Bronchial epithelial cell (primary cell): ENCODE data around the gene NKPD1. TPM values are rescaled to one million over a fixed set of nuclear protein-coding genes. Genes with fewer than 3 reads are reported as not detected.

Experiments used
- DNase-seq: peaks from one replicate; pipeline ENCODE4 v3.0.0-alpha.2; 2010; ENCODE audit warnings: low read depth
- FAIRE-seq: peaks from 2 replicates; lab custom pipeline; 2011; peaks lifted over from hg19 to GRCh38; lab: Jason Lieb, UNC
- H3K27me3 ChIP-seq: 2 replicates; pipeline ENCODE4 v1.5.1; 2011; ENCODE audit warnings: low read length; ENCODE audit not compliant: control insufficient read depth, insufficient read depth
- H3K36me3 ChIP-seq: 2 replicates; pipeline ENCODE4 v1.5.1; 2011; ENCODE audit warnings: low read length; ENCODE audit not compliant: control insufficient read depth, insufficient read depth
- H3K4me3 ChIP-seq: 2 replicates; pipeline ENCODE4 v1.5.1; 2011; ENCODE audit warnings: mild to moderate bottlenecking, low read depth, low read length, control low read depth
- total RNA-seq: library from RNA; depleted of rRNA; stranded (reverse); fragments of >200 nt; gene quantifications from 2 replicates; pipeline ENCODE4 v1.2.1, GENCODE V29; 2014
- TF ChIP-seq, protein P1 (sequence below): IDR thresholded peaks from 2 replicates; pipeline ENCODE4 v1.5.1; 2011; ENCODE audit warnings: mild to moderate bottlenecking, moderate library complexity, low read length, control low read depth, inconsistent platforms; ENCODE audit not compliant: insufficient read depth, severe bottlenecking

NKPD1 gene
- total RNA-seq, 1 donor from 2014 or later: 0.53 TPM

- FAIRE-seq (no peak), DNase-seq (no peak)
- TF ChIP-seq, protein P1, sequence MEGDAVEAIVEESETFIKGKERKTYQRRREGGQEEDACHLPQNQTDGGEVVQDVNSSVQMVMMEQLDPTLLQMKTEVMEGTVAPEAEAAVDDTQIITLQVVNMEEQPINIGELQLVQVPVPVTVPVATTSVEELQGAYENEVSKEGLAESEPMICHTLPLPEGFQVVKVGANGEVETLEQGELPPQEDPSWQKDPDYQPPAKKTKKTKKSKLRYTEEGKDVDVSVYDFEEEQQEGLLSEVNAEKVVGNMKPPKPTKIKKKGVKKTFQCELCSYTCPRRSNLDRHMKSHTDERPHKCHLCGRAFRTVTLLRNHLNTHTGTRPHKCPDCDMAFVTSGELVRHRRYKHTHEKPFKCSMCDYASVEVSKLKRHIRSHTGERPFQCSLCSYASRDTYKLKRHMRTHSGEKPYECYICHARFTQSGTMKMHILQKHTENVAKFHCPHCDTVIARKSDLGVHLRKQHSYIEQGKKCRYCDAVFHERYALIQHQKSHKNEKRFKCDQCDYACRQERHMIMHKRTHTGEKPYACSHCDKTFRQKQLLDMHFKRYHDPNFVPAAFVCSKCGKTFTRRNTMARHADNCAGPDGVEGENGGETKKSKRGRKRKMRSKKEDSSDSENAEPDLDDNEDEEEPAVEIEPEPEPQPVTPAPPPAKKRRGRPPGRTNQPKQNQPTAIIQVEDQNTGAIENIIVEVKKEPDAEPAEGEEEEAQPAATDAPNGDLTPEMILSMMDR: no peak
- Histone ChIP-seq H3K27me3 (no peaks in the 10 kb centered on the region), H3K36me3 (no peaks in the 10 kb centered on the region), H3K4me3 (no peak overlapping the region)
Measured at GRCh38 chr19:45172173-45172572, 11.4 kb upstream of the NKPD1 start.

GRCh38 chr19:45171211-45171623, 10.4 kb upstream of the NKPD1 start:
- TF ChIP-seq, protein P1: no peak
- Histone ChIP-seq H3K4me3 (no peak overlapping the region), H3K27me3 (no peaks in the 10 kb centered on the region), H3K36me3 (no peaks in the 10 kb centered on the region)
- DNase-seq: no peak
- FAIRE-seq: no peak

DNA sequence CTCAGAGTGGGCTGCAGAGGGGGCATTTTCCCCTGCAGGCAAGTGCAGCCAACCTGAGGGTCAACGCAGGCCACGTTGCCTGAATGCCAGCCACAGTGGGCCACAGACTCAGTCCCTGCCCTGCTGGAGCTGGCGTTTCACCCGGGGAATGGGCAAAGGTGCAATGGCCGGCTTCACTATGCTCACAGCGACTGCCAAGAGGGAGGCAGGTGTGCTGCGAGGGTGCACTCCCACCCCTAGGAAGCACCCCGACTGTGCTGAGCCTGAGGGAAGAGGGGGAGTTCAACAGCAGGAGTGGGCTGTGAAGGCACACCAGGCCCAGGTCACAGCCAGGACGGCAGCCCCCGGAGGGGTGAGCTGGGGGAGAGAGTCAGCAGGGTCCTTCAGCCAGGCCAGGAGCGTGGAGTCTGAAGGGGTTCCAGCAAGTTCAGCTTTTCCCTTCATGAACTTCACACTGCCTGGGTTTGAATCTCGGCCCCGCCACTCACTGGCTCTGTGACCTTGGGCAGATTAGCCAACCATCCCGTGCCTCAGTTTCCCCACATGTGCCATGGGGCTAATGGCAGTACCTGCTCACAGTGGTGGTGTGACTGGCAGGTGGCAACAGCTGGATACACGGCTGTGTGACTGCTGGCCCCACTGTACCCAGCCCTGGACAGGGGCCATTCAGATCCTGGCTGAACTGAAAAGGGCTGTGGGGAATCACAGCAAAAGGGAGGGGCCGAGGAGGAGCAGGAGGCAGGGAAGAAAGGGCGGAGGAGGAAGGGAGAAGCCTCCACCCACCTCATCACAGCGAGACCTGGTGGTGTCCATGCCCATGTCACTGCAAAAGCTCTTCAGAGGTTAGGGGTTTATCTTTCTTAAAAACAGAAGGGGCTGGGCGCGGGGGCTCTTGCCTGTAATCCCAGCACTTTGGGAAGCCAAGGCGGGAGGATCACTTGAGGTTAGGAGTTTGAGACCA, 9.6 kb upstream of the NKPD1 start:
- FAIRE-seq (no peak), DNase-seq (no peak)
- no peaks in the 10 kb centered on the region for H3K27me3 ChIP-seq
- no peak overlapping the region for H3K4me3 ChIP-seq
- H3K36me3 ChIP-seq: no peaks in the 10 kb centered on the region
- TF ChIP-seq, protein P1: no peak

DNA sequence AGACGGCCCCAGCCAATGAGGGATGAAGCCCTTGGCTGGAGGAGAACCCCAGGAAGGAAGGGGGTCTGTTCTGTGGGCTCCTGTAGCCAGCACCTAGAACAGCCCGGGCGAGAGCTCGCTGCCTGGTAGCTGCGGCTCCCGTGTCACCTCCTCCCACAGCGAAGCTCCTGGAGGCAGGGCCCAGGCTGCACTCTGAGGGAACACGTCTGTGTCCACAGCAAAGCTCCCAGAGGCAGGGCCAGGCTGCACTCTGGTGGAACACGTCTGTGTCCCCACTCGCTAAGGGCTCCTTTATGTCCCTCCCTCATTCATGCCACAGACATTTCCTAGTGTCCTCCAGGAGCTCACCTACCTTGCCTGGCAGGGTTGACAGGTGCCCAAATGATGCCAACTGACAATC, 8.8 kb upstream of the NKPD1 start:
- FAIRE-seq: no peak
- H3K4me3 ChIP-seq: no peak overlapping the region
- H3K36me3 ChIP-seq: no peaks in the 10 kb centered on the region
- no peaks in the 10 kb centered on the region for H3K27me3 ChIP-seq
- TF ChIP-seq, protein P1: no peak
- no peak for DNase-seq

- TF ChIP-seq, protein P1: no peak
- FAIRE-seq: no peak
Measured at GRCh38 chr19:45168767-45169351, 8.1 kb upstream of the NKPD1 start.

More at GRCh38 chr19:45168767-45169351, 8.1 kb upstream of the NKPD1 start:
- H3K27me3 ChIP-seq: no peaks in the 10 kb centered on the region
- no peaks in the 10 kb centered on the region for H3K36me3 ChIP-seq
- no peak overlapping the region for H3K4me3 ChIP-seq
- no peak for DNase-seq
